ENCODE results near the gene YBX1.

The YBX1 gene

DNA sequence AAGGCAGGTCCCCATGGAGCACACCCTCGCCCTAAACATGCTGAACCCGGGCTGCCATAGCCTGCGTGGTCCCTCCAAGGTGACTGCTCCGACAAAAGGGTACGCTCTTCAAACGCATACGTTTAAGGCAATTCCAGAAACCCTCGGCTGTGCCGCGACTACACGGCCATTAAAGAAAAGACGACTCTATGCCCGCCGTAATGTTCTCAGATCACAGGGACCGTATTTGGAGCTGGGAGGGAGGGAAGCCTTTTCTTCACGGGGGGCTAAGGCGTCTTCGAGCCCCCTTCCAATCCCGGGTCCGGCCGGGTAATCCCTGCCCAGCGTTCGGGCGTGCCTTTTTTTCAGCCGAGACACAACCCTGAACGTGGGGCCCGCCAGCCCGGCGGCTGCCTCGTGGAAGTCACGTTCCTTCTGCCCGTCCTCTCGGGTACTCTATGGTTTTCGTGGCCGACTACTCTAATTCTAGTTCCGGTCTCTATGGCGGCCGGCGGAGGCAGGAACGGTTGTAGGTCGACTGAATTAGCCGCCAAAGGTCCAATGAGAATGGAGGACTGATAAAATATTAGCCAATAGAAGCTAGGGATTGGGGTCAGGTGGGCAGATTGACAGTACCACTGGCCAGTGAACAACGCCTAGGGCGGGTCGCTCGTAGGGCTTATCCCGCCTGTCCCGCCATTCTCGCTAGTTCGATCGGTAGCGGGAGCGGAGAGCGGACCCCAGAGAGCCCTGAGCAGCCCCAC is at the start of gene YBX1:
Gene YBX1 (plus strand): TSS at position 678 of the 743 bp plus-strand sequence. CDS start 148 bp downstream, outside the sequence.
- Histone ChIP-seq H3K4me3 (ENCODE audit: low read length) (peak within 1 kb of the TSS; percentile 64), H3K36me3 (ENCODE audit: insufficient read depth, low read length) (peaks cover 28% of the 10 kb centered on the region), H2AFZ (ENCODE audit: low read depth, low read length) (peak within 1 kb of the TSS; percentile 49), H3K9me3 (ENCODE audit: low read length) (no peaks in the 10 kb centered on the region), H3K27me3 (ENCODE audit: insufficient read depth, low read length) (no peaks in the 10 kb centered on the region), H3K4me1 (ENCODE audit: insufficient read depth, low read length) (peaks cover 49% of the 10 kb centered on the region)

DNA sequence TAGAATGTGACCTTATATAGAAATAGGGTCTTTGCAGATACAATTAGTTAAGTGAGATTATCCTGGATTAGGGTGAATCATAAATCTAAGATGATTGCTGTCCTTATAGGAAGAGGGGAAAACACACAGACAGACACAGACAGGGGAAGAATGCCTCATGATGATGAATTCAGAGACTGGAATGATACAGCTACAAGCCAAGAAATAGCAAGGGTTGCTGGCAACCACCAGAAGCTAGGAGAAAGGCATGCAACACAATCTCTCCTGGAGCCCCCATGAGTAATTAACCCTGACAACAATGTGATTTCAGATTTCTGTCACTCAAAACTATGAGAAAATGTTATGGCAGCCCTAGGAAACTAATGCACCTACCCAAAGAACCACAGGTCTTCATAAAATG is 43.1 kb upstream of the YBX1 start:
- Histone ChIP-seq H3K4me3 (ENCODE audit: low read length) (no peak overlapping the region), H2AFZ (ENCODE audit: low read depth, low read length) (no peak overlapping the region), H3K27me3 (ENCODE audit: insufficient read depth, low read length) (no peaks in the 10 kb centered on the region), H3K36me3 (ENCODE audit: insufficient read depth, low read length) (no peaks in the 10 kb centered on the region), H3K4me1 (ENCODE audit: insufficient read depth, low read length) (no peaks in the 10 kb centered on the region), H3K9me3 (ENCODE audit: low read length) (no peaks in the 10 kb centered on the region)

DNA sequence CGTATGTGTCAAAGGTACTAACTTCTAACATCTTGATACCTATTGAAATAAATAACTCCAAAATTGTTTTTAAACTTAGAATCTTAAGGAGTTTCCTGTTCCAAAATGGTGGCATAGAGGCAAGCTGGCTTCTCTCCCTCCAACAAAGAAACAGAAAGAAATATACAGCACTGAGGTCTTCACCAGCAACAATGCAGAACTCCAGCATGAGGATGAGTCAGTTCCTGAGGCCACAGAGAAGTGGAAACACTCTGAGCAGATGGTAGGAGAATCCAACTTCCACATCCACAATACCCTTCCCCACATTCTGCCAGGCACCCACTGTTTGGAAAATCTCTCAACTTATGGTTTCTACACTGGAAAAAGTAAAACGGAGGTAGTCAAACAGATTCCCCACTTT is 36.2 kb upstream of the YBX1 start:
- no peaks in the 10 kb centered on the region for H3K9me3 ChIP-seq (ENCODE audit: low read length)
- no peak overlapping the region for H3K4me3 ChIP-seq (ENCODE audit: low read length)
- no peaks in the 10 kb centered on the region for H3K4me1 ChIP-seq (ENCODE audit: insufficient read depth, low read length)
- H3K27me3 ChIP-seq (ENCODE audit: insufficient read depth, low read length), result no peaks in the 10 kb centered on the region
- no peak overlapping the region for H2AFZ ChIP-seq (ENCODE audit: low read depth, low read length)
- H3K36me3 ChIP-seq (ENCODE audit: insufficient read depth, low read length), result no peaks in the 10 kb centered on the region

DNA sequence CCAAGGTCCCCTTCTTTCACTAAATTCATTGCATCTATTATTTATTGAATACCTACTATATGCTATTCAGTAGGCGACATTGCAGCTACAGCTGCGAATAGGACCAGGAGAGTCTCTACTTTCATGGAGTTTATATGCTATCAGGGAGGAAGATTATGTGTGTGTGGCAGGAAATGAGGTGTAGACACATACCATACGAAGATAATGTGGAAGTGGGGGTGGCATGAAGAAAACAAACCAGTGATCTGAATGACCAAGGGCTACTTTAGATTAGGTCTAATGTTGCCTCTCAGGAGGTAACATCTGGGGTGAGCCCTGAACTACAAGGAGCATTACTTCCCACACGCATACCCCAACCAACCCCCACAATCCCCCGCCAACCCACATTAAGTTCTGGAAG is 25.0 kb upstream of the YBX1 start:
- Histone ChIP-seq H3K36me3 (ENCODE audit: insufficient read depth, low read length) (peaks cover 22% of the 10 kb centered on the region), H3K4me1 (ENCODE audit: insufficient read depth, low read length) (peaks cover 12% of the 10 kb centered on the region), H2AFZ (ENCODE audit: low read depth, low read length) (peak overlapping the region; percentile 50), H3K4me3 (ENCODE audit: low read length) (peak overlapping the region; percentile 67), H3K9me3 (ENCODE audit: low read length) (no peaks in the 10 kb centered on the region), H3K27me3 (ENCODE audit: insufficient read depth, low read length) (no peaks in the 10 kb centered on the region)

DNA sequence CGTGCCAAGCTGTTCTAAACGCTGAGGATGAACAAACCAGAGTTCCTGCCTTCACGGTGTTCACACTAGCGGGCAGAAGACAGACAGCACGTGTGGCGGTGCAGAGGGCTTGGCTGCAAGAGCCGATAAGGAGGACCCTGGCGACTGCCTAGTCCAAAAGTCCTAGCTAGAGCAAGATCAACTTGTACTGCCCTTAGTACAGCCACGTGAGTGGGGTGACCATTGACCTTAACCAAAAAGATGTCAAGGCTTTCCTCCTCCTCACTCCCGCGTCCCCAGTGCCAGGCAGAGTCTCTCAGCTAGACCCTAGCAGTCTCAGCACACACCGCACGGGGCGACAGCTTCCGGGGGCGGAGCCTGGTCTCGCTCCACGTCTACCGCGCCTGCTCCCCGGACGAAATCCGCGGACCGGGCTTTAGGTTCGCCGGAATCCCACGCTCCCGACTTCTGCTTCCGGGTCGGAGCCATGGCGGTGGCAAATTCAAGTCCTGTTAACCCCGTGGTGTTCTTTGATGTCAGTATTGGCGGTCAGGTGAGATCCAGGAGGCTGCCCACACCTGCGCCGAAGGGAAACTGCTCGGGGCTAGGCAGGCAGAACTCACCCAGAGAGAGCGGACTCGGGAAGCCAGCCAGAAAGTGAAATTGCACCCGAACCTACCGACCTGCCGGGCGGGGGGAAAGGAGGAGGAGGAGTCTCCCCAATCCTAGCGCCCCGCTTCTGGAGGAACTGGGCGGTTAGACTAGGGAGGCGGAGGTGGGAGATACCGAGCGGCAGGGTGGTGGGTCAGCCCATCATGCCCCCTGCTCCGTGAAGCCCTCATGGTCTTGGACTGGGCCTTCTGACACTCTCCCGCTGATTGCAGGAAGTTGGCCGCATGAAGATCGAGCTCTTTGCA is 24.0 kb upstream of the YBX1 start, which contains the start of gene PPIH:
Gene PPIH (plus strand): TSS at position 443 of the 896 bp plus-strand sequence. CDS start 24 bp downstream, at position 467.
- Histone ChIP-seq H2AFZ (ENCODE audit: low read depth, low read length) (peak within 1 kb of the TSS; percentile 50), H3K4me1 (ENCODE audit: insufficient read depth, low read length) (peaks cover 12% of the 10 kb centered on the region), H3K27me3 (ENCODE audit: insufficient read depth, low read length) (no peaks in the 10 kb centered on the region), H3K9me3 (ENCODE audit: low read length) (no peaks in the 10 kb centered on the region), H3K36me3 (ENCODE audit: insufficient read depth, low read length) (peaks cover 28% of the 10 kb centered on the region), H3K4me3 (ENCODE audit: low read length) (peak within 1 kb of the TSS; percentile 67)

DNA sequence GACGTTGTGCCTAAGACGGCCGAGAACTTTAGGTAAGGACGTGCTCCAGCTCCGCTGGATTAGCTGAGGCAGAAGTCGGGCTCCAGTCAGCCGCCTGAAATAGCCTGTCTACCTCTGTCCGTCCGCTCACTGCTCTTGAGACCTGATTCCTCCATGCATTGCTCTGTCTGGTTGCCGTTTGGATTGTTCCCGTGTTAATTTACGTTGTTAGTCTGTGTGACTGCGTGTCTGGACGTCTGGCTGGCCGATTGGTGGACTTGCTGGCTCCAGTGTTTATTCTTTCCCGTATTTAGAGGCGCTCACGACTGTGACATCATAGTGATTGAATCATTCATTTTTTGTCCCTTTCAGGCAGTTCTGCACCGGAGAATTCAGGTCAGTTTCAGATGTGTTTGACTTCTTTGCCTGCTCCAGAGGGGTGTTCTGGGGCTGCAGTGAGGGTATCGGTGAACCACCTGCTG is 23.3 kb upstream of the YBX1 start:
- Histone ChIP-seq H3K4me3 (ENCODE audit: low read length) (peak overlapping the region; percentile 67), H3K36me3 (ENCODE audit: insufficient read depth, low read length) (peaks cover 28% of the 10 kb centered on the region), H3K4me1 (ENCODE audit: insufficient read depth, low read length) (peaks cover 12% of the 10 kb centered on the region)

DNA sequence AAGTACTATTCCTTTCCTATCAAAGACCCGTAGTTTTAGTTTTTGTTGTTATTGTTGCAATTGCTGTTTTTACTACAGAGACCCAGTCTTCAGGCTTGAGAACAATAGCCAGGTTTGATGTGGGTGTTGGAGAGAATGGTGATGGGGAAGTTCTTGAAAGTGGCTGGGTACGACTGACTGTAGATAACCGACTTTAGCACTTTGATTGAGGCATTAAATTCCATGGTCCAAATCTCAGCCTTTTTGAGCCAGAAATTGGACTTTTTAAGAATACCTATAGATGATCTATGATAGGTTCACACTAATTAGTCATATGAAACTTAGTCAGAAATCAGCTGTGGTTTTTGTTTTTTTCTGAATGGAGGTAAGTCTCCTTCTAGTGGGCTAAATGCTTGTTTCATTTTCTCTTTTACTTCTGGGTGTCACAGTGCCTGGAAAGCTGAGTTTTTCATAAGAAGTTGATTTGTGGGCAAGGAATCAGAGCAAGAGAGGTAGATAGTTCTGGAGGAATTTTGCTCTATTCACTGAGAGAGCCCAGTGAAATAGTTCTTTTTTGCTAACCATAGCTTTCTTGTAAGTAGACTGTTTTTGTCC is 21.2 kb upstream of the YBX1 start:
- Histone ChIP-seq H3K9me3 (ENCODE audit: low read length) (no peaks in the 10 kb centered on the region), H3K36me3 (ENCODE audit: insufficient read depth, low read length) (peaks cover 46% of the 10 kb centered on the region), H3K27me3 (ENCODE audit: insufficient read depth, low read length) (no peaks in the 10 kb centered on the region), H3K4me1 (ENCODE audit: insufficient read depth, low read length) (peaks cover 12% of the 10 kb centered on the region), H2AFZ (ENCODE audit: low read depth, low read length) (no peak overlapping the region), H3K4me3 (ENCODE audit: low read length) (no peak overlapping the region)

More for the DNA sequence above, 23.3 kb upstream of the YBX1 start:
- peak overlapping the region; percentile 50 for H2AFZ ChIP-seq (ENCODE audit: low read depth, low read length)
- H3K9me3 ChIP-seq (ENCODE audit: low read length), result no peaks in the 10 kb centered on the region
- no peaks in the 10 kb centered on the region for H3K27me3 ChIP-seq (ENCODE audit: insufficient read depth, low read length)

DNA sequence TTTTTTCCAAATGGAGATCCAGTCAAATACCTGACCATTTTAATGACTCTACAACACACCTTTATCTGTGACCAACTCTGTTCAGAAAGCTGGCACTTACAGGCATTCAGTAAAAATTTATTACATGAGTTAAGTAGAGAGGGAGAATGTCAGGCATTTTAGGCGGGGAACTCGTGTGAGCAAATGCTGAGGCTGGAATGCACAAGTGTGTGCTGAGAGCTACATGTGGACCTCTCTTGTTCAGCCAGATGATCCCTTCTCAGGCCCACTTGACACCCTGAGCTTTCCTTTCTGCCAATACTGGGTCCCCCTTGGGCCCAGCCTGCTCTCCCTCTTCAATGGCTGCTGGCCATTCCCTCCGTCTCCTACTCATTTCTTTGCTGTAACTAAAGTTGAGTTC is 12.3 kb upstream of the YBX1 start:
- Histone ChIP-seq H3K4me1 (ENCODE audit: insufficient read depth, low read length) (no peaks in the 10 kb centered on the region), H2AFZ (ENCODE audit: low read depth, low read length) (no peak overlapping the region), H3K36me3 (ENCODE audit: insufficient read depth, low read length) (peaks cover 57% of the 10 kb centered on the region), H3K27me3 (ENCODE audit: insufficient read depth, low read length) (no peaks in the 10 kb centered on the region), H3K4me3 (ENCODE audit: low read length) (no peak overlapping the region), H3K9me3 (ENCODE audit: low read length) (no peaks in the 10 kb centered on the region)

DNA sequence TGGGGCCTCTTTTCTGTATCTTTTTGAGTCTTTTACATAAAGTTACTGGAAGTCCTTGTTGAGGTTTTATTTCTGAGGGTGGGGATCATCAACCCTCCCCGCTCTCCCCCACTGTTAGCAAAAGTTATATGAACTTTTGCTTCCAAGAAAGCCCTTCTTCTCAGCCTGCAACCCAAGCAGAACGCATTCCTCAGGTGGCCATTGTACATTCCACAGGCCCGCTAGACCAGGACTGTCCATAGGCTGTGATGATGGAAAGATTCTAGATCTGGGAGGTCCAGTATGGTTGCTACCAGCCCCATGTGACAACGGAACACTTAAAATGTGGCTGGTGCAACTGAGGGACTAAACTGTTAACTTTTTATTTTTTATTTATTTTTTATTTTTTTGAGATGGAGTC is 11.8 kb upstream of the YBX1 start:
- H3K36me3 ChIP-seq (ENCODE audit: insufficient read depth, low read length), result peaks cover 57% of the 10 kb centered on the region
- no peaks in the 10 kb centered on the region for H3K9me3 ChIP-seq (ENCODE audit: low read length)
- no peaks in the 10 kb centered on the region for H3K27me3 ChIP-seq (ENCODE audit: insufficient read depth, low read length)

DNA sequence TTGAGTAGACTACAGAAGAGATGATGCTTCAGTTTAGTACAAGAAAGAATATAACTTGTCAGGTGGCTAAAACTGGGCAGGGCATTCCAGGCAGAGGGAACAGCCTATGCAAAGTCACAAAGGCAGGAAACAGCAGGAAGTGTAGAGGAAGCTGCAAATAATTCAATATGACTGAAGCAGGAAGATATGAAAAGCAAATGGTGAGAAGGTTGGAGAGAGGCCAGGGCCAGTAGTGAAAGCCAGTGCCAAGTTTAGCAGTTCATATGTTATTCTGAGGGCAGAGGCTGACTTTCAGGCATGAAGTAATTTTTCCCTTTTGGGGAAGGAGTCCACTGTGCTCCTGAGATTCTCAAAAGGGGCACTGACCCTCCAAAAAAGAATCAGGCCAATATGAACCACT is 8.0 kb upstream of the YBX1 start:
- Histone ChIP-seq H3K9me3 (ENCODE audit: low read length) (no peaks in the 10 kb centered on the region), H3K27me3 (ENCODE audit: insufficient read depth, low read length) (no peaks in the 10 kb centered on the region), H3K4me3 (ENCODE audit: low read length) (no peak overlapping the region), H3K4me1 (ENCODE audit: insufficient read depth, low read length) (no peaks in the 10 kb centered on the region), H2AFZ (ENCODE audit: low read depth, low read length) (no peak overlapping the region), H3K36me3 (ENCODE audit: insufficient read depth, low read length) (peaks cover 32% of the 10 kb centered on the region)

More for the DNA sequence above, 11.8 kb upstream of the YBX1 start:
- Histone ChIP-seq H3K4me1 (ENCODE audit: insufficient read depth, low read length) (no peaks in the 10 kb centered on the region), H2AFZ (ENCODE audit: low read depth, low read length) (no peak overlapping the region), H3K4me3 (ENCODE audit: low read length) (no peak overlapping the region)

DNA sequence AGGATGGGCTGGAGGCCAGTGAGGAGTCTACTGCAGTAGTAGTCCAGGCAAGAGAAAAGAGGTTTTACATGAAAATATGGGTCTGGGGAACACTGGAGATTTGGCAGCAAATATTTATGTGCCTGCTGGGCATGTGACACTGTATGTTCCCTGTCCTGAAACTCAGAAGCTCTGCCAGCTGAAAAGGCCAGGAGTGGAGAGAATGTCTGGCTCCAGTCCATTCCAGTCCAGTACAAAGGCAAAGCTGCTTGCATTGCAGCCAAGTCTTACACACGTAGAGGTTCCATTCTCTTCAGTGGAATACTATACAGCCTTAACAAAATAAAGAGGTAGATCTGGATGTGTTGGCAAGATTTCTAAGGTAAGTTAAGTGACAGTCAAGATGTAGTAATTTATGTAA is 7.5 kb upstream of the YBX1 start:
- Histone ChIP-seq H2AFZ (ENCODE audit: low read depth, low read length) (no peak overlapping the region), H3K27me3 (ENCODE audit: insufficient read depth, low read length) (no peaks in the 10 kb centered on the region), H3K4me3 (ENCODE audit: low read length) (no peak overlapping the region), H3K4me1 (ENCODE audit: insufficient read depth, low read length) (peaks cover under 1% of the 10 kb centered on the region), H3K36me3 (ENCODE audit: insufficient read depth, low read length) (peaks cover 28% of the 10 kb centered on the region), H3K9me3 (ENCODE audit: low read length) (no peaks in the 10 kb centered on the region)

DNA sequence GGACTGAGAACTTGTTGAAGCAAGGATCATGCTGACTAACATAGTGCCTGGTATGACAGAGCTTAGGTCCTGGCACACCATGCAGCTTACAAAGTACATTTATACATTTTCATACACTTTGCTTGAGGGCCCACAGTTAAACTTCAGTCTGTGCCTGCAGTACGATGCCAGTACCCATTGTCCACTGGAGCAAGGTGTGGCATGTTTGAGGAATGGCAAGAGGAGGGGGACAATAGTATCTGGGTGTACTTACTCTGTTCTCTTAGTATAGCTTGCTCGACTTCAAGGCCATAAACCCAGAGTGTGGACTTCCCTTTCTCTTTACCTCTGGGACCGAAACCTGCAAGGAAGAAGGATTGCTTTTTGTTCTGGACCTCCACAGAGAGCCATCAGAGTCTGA is 6.8 kb upstream of the YBX1 start:
- H3K27me3 ChIP-seq (ENCODE audit: insufficient read depth, low read length), result no peaks in the 10 kb centered on the region
- no peak overlapping the region for H3K4me3 ChIP-seq (ENCODE audit: low read length)
- no peak overlapping the region for H2AFZ ChIP-seq (ENCODE audit: low read depth, low read length)
- peaks cover 24% of the 10 kb centered on the region for H3K36me3 ChIP-seq (ENCODE audit: insufficient read depth, low read length)
- no peaks in the 10 kb centered on the region for H3K9me3 ChIP-seq (ENCODE audit: low read length)
- peaks cover 7% of the 10 kb centered on the region for H3K4me1 ChIP-seq (ENCODE audit: insufficient read depth, low read length)

Data from neuron (in vitro differentiated cells).